OCI-LY3 (cell line): Measurements from ENCODE around the gene LIG1.

Experiments
- EZH2phosphoT487 ChIP-seq: fragments of 200-600 bp; shearing (Covaris generic); IDR thresholded peaks from 2 replicates; pipeline ENCODE4 v1.6.1; 2018; ENCODE audit warnings: antibody characterized with exemption, mixed run types, low read depth
- TF ChIP-seq, protein P1 (sequence below): fragments of 200-600, 300-600 bp; sonication (generic); IDR thresholded peaks from 2 replicates; pipeline ENCODE4 v1.5.1; 2014; ENCODE audit warnings: antibody characterized with exemption, low read length, low read depth

DNA sequence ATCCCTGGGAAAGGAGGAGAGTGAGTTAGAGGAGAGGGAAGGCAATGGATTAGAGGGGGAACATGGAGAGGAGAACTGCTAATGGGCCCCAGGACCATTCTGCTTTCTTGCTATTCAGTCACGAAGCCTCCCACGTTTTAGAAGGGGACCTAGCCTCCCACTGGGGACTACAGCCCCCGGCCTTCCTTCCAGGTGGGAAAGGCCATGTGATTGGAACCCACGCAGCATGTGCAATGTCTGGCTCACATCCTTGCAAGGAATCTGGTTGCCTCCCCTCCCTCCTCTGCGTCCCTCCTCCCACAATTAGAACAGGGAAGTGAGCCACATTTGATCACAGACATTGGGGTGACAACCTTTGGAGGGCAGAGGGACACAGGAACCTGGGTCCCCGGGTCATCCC lies 37.0 kb downstream of the LIG1 start:
- TF ChIP-seq EZH2phosphoT487: no peak
- TF ChIP-seq, protein P1, sequence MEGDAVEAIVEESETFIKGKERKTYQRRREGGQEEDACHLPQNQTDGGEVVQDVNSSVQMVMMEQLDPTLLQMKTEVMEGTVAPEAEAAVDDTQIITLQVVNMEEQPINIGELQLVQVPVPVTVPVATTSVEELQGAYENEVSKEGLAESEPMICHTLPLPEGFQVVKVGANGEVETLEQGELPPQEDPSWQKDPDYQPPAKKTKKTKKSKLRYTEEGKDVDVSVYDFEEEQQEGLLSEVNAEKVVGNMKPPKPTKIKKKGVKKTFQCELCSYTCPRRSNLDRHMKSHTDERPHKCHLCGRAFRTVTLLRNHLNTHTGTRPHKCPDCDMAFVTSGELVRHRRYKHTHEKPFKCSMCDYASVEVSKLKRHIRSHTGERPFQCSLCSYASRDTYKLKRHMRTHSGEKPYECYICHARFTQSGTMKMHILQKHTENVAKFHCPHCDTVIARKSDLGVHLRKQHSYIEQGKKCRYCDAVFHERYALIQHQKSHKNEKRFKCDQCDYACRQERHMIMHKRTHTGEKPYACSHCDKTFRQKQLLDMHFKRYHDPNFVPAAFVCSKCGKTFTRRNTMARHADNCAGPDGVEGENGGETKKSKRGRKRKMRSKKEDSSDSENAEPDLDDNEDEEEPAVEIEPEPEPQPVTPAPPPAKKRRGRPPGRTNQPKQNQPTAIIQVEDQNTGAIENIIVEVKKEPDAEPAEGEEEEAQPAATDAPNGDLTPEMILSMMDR: no peak
